GM19351 (cell line): ENCODE data around the gene CTRB1.
"Not testable (repeated sequence)": the region's sequence is repeated elsewhere in the genome, so short reads cannot be mapped to it uniquely, and the experiment has no call there.

Source experiments
- ATAC-seq: cut with Tn5 transposase; IDR thresholded peaks from one replicate; pipeline ENCODE4 v1.9.1; 2021; ENCODE audit warnings: mild to moderate bottlenecking, moderate library complexity; ENCODE audit not compliant: unreplicated experiment

The CTRB1 gene

GRCh38 chr16:75238853-75239541 lies 20.2 kb downstream of the CTRB1 start:
- no peak for ATAC-seq

DNA sequence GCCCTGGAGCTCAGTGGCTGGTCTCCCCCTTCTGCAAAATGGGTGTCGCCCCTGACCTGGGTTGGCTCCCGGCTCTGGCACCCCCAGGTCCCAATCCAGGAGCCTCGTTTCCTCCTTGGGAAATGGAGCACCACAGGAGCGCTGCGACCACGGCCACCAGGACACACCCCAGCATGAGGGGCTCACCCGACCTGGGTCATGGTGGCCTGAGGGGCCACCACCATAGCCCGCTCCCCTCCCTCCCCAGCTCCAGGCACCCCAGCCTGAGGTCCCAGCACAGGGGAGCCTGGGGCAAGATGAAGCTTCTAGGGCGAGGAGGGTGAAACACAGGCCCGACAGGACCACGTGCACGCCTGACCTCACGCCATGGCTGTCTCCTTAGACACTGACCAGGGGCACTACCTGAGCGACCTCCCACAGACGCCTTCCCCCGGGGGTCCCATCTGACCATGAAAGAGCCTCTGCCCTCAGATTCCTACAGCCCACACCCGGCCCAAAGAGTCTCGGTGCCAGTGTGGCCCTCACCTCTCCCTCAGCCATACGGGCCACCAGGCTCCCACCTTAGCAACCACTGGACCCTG lies 20.8 kb downstream of the CTRB1 start:
- no peak for ATAC-seq

- not testable (repeated sequence) for ATAC-seq
Observed at GRCh38 chr16:75240633-75241032, 21.8 kb downstream of the CTRB1 start.

- ATAC-seq: no peak
Observed at GRCh38 chr16:75241412-75241811, 22.6 kb downstream of the CTRB1 start.

DNA sequence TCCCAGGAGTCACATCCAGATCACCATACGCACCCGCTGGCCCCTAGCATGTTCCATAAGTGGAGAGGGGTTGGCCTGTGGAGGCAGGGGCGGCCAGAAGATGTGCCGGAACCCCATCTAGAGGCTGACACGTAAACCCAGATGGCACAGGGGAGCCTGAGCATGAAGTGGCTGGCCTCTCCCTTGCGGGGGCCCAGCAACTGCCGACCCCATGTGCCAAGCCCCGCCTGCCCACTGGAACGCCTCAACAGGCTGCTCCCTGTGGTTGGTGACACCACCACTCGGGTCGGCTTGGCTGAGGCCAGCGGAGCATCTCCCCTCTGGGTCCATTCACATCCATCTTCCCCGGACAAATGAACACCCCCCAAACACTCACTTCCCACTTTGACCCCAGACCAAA lies 23.2 kb downstream of the CTRB1 start:
- no peak for ATAC-seq

DNA sequence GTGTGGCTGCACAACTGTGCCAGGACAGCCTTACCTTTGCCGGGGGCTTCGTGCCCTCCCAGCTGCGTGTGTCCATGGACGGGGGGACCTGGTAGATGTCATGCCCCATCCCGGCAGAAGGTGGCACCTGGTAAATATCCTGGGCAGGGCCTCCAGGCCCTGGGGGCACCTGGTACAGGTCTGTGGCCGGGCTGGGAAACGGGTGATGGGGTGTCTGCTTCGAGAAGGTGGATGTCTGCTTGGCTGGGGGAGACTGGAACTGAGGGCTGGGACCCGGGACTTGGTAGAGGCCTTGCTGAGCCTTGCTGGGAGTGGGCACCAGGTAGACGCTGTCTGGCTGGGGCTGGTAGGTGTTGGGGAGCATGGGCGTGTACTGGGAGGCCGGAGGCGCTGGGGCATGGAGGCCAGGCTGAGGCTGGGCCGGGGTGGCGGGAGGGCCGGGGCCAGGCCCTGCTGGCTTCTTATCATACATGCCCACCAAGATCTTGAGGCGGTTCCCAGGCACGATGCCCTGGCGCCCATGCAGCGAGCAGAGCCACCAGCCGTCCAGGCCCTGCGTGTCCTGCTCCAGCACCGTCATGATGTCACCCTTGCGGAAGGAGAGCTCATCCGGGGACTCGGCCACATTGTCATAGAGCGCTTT lies 23.8 kb downstream of the CTRB1 start:
- not testable (repeated sequence) for ATAC-seq

DNA sequence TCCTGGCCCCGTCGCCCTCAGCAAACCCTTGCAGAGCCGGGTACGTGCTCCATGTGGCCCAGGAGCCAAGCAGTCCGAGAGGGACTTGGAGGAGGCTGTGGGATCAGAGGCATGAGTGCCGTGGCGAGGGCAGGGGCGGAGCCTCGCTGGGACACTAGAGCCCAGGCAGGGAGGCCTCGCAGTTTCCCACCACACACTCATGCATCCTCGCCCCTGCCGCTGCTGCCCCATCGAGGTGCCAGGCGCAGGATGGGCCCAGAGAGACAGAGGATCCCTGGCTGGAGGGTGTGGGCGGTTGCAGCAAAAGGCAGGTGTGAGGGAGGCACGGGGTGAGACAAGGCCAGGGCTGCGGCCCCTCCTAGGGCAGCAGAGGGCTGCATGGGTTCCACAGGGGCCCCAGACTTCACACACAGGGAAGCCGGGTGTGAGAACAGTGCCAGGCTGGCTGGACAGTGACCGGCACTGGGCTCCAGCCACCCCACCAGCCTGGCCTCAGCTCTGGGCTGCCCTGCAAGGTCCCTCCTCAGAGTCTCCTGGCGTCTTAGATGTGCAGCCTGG lies 25.0 kb downstream of the CTRB1 start:
- no peak for ATAC-seq

- no peak for ATAC-seq
Observed at GRCh38 chr16:75244225-75244809, 25.5 kb downstream of the CTRB1 start.

DNA sequence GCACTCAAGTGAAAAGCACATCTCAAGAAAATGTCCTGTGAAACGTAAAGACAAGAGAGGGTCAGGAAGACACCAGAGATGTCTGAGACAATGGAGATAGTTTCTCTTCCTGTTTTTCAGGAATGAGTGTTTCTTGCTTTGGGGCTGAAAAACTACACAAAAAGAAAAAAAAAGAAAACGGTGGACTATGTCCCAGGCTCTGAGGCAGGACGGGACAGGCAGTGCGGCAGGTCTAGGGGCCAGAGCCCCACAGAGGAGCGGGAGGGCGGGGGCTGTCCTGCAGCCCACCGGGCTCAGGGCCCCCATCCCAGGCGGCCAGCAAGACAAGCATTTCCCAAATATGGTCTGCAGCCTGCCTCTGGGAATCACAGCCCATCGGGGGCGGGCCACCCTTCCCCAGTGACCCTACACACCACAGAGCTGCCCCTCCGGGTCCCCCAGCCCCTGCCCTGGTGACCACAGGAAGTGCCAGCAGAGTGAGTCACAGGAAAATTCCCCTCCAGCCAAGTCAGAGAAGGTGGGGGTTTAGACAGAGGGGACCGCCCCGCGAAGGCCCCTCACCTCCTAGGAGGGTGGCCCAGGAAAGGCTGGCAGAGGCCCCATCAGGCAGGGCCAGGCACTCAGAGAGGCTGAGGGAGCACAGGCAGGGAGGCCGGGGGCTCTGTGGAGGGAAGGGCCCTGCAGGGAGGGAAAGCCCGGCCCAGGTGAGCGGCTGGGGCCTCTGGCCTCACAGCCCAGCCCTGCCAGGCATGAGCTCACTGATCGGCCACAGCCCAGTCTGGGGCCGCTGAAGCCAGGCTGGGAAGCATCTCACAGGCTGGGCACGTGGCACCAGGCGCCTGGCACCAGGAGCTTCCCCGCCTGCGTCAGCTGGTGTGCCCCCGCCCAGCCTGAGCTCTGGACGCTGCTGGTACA lies 26.3 kb downstream of the CTRB1 start:
- no peak for ATAC-seq

DNA sequence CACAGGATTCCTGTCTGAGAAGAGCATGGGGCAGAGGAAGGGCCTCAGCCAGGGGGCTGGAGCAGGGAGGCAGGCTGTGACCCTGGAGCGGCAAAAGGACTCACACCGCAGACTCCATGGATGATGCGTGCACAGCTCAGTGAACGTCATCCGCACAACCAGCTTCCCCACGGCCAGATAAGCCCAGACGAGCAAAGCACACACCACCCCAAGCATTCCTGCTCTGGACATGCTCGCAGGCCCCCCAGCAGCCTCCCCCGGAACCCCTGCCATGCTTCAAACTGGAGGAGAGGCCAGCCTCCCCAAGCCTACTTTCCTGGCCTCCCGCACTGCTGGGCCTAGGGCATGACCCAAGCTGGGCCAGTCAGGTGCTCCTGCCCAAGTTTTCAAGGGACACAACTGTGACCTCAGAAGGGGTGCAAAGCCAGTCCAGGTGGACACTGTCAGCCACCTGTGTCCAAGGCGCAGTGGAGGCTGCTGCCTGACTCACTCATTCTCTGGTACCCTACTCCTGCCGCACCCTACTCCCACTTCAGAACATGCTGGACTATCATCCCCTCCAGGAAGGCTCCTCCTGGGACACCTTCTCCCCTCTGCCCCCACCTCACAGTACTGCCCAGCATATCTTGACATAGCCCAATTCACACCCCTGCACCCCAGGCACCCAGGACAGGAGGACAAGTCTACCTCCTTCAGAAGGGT lies 27.9 kb downstream of the CTRB1 start:
- no peak for ATAC-seq

DNA sequence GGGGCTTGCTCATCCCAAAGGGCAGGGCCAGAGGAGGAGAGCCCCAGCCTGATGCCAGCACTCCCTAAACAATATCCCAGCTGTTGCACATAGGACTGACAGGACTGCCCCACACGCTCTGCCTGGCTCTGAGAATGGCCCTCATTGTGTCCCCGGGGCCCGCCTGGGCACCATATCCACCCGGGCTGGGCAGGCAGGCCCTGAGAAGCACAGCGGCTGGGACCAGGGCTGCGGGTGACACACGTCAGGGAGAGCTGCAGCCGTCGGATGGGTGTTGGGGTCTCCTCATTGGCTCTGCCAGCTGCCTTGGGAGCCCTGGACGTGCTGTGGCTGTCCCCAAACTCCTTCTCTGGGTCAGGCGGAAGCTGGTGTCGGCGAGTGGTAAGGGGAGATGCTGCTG lies 28.5 kb downstream of the CTRB1 start:
- ATAC-seq: no peak

DNA sequence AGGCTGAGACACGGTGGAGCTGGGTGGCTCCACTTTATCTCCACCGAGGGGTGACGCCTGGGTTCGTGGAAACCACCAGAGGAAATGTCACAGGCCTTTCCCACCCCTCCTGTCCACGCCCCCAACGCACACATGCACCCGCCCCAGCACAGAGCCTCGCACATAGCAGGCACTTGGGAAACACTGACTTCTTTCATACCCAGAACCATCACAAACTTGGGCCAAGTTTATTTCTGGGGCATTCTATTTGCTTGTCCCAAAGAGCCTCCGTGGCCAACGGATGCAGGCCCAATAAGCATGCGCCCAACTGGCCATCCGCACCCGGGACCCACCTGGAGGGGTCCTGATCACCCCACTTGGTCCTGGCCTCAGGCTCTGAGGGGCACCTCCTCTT lies 29.4 kb downstream of the CTRB1 start:
- ATAC-seq: no peak

DNA sequence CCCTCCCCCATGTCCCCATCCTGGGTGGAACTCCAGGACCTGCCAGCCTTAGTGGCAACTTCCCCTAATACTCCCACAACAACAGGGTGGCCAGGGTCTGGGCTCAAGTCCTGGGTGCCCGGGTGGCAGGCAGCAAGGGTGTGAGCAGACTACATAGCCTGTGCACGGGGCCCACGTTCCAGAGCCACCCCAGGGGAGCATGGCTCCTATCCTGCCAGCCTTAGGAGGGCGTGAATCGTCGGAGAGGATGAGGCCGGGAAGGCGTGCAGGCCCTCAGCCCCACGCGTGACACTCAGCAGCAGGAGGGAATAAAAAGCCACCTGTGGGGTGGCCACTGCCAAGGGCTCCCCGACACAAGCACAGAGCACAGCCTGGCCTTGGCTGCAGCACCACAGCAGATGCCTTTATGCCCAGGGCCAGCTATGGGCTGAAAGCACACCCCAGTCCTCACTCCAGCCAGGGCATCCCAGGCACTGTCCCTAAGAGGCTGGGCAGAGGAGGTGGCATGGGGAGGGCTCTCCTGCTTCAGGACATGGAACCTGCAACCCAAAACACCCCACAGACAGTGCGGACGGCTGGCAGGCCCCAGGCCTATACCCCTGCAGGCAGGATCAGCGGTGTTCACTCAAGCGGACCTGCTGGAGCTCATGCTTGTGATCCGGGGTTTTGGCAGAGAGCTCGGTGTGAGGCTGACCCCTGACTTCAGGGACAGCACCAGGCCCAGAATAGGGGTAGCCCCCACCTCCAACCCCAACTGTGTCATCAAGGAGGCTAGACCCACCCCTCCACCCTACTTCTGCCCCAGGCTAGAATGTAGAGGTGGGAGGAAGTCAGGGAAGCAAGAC lies 30.0 kb downstream of the CTRB1 start:
- ATAC-seq: no peak

DNA sequence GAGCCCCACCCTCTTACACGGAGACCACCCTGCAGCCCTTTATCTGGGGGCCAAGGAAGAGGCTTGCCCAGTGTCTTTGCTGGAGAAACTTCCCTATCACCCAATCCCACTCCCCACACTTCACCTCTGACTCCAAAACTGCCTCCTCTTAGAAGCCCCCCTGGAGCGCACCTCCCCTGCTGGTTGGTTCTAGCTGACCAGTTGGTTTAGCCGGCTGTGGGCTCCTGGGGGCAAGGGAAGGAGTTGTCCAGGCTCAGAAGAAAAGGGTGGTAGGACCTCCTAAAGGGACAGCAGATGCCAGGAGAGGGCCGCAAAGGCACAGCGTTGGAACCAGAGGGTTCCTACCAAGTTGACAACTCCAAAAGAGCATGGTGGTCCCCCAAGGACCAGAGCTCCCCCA lies 30.7 kb downstream of the CTRB1 start:
- no peak for ATAC-seq

DNA sequence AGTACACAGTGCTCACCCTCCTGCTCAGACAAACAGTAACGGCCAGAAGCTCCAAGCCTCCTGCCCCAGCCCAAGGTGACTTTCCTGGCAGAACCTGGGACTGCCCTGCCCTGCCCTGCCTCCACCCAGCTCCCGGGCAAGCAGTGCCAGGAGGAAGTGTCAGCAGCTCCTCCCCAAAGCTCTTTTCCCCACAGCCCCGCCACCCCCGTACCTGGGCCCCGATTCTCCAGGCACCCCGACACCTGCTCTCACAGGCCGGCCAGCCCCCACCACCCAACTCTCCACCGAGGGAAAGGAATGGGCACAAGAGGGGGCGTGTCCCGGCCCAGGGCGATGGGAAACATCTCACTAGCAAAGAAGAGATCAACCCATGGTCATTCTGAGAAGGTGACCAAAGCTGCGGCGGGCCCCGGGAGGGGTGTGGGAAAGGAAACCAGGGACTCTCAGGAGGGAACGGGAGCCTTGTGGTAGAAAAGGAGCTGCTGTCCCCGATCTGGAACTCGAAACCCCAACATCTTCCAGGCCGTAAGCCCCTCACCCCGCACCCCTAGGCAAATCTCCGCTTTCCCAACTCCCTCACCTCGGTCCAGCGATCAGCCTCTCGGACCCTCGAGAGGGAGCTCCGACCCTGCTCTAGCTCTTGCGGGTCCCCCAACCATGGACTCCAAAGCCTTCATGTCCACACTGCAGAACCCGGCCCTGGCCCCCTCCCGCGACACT lies 31.5 kb downstream of the CTRB1 start:
- ATAC-seq: no peak

DNA sequence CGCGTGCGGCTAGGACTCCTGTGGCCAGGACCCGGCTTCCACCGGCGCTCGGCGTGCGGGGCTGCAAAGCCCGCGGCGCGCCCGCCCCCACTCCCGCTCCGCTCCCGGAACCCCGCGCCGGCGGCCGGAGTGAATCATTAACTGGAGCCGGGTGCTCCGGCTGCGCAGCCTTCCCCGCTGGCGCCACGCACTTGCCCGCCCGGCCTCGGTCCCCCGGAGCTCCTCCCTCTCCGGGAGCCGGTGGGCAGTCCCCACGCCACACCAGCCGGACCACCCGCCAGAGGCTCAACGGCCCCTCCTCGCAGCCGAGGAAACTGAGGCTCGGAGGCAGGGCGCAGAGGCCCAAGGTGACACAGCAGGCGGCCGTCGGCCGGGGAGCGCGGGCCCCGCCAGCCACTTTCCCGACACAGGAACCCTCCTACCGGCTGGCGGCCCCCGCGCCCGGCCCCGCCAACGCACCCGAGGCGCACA lies 32.1 kb downstream of the CTRB1 start:
- ATAC-seq: peak; percentile 19

DNA sequence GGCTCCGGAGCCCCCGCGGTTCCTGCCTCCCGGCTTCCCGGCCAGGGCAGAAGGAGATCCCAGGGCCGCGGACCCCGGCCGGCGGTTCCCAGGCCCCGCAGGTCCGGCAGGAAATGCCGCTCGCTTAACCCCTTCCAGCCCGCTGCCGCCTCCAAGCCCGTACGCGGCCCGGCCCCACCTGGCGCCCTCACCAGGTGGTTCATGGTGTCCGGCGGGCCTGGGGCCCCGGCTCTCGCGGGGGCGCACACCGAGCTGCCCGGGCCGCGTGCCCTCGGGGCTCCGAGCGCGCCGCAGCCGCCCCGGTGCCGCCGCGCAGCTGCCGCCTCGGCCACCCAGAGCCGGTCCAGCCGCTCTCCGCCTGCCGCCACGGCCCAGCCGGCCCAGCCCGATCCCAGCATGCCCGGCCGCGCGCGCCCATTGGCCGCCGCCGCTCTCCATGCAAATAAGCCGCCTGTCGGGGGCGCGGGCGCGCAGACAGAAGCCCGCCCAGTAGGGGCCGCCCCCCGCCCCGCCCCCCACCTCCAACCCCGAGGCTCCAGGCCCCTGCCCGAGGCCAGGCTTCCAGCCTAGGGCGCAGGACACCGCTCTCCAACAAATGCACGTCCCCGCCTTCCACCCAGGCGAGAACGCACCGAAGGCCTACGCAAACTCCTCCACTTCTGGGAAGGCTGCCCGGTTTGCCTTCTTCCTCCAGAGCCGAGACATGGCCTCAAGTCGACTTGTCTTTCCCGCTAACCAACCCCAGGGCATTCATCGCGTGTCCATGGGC lies 32.7 kb downstream of the CTRB1 start, which contains the start of gene BCAR1:
Gene BCAR1 (minus strand): TSS at position 345 of the 769 bp plus-strand sequence. CDS start 142 bp downstream, at position 203.
- ATAC-seq: peak; percentile 77
